Neural progenitor cell (in vitro differentiated cells): ENCODE measurements around the gene KATNBL1.

Source experiments
- EZH2 ChIP-seq: fragments of 200-600 bp; sonication (generic); IDR thresholded peaks from 2 replicates; pipeline ENCODE4 v1.6.1; 2017; ENCODE audit warnings: antibody characterized with exemption, mild to moderate bottlenecking, moderate library complexity
- EZH2phosphoT487 ChIP-seq: fragments of 200-600 bp; sonication (generic); IDR thresholded peaks from 2 replicates; pipeline ENCODE4 v1.6.1; 2017; ENCODE audit warnings: antibody characterized with exemption
- TF ChIP-seq, protein P1 (sequence below): fragments of 200-600 bp; sonication (generic); IDR thresholded peaks from 2 replicates; pipeline ENCODE4 v1.5.1; 2017; ENCODE audit warnings: antibody characterized with exemption, mild to moderate bottlenecking

GRCh38 chr15:34124651-34125050 is 85.2 kb downstream of the KATNBL1 start:
- TF ChIP-seq, protein P1, sequence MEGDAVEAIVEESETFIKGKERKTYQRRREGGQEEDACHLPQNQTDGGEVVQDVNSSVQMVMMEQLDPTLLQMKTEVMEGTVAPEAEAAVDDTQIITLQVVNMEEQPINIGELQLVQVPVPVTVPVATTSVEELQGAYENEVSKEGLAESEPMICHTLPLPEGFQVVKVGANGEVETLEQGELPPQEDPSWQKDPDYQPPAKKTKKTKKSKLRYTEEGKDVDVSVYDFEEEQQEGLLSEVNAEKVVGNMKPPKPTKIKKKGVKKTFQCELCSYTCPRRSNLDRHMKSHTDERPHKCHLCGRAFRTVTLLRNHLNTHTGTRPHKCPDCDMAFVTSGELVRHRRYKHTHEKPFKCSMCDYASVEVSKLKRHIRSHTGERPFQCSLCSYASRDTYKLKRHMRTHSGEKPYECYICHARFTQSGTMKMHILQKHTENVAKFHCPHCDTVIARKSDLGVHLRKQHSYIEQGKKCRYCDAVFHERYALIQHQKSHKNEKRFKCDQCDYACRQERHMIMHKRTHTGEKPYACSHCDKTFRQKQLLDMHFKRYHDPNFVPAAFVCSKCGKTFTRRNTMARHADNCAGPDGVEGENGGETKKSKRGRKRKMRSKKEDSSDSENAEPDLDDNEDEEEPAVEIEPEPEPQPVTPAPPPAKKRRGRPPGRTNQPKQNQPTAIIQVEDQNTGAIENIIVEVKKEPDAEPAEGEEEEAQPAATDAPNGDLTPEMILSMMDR: no peak
- TF ChIP-seq EZH2: no peak
- TF ChIP-seq EZH2phosphoT487: no peak
